A549 (cell line): ENCODE data around the gene TMEM30A. TPM values are rescaled to one million over a fixed set of nuclear protein-coding genes. Genes with fewer than 3 reads are reported as not detected.

Source experiments
- ATAC-seq, 2 experiments: fragments of 200-7000 bp in 1 of 2; fragments of >200 bp in 1 of 2; cut with Nextera tagmentation in 1 of 2; cut with Tn5 transposase in 1 of 2; 3 replicates each; pipeline versions ENCODE4 v1.8.0 to v1.9.1; 2018 to 2020; ENCODE audit warnings: mild to moderate bottlenecking in 1 of 2, moderate library complexity in 1 of 2
- CTCF ChIA-PET: fragments of 300-600 bp; sonication (Branson Sonifier 250); formaldehyde crosslinking; extraction: SDS; loops from one replicate; lab custom pipeline; 2021; ENCODE audit warnings: antibody characterized with exemption, inconsistent platforms; lab: Yijun Ruan, JAX
- POLR2A ChIA-PET: fragments of 350-600 bp; formaldehyde crosslinking; extraction: SDS; loops from one replicate; lab custom pipeline; 2021; ENCODE audit warnings: antibody characterized with exemption, inconsistent platforms; lab: Yijun Ruan, JAX
- DNase-seq, 2 experiments: peaks; one replicate each; pipeline versions ENCODE4 v3.0.0 to v3.0.0-alpha.2; 2011 to 2016; ENCODE audit warnings: low read depth in 1 of 2, low spot score in 1 of 2
- FAIRE-seq: peaks from 2 replicates; lab custom pipeline; 2011; peaks lifted over from hg19 to GRCh38; lab: Jason Lieb, UNC
- H3K27ac ChIP-seq, 2 experiments: fragments of >200 bp; sonication (Bioruptor Twin); formaldehyde crosslinking; 3 replicates each; pipeline ENCODE4 v1.5.1; 2016 to 2017
- H3K4me1 ChIP-seq: fragments of >200 bp; sonication (Bioruptor Twin); formaldehyde crosslinking; 3 replicates; pipeline ENCODE4 v1.6.1; 2016
- H3K4me2 ChIP-seq: fragments of >200 bp; sonication (Bioruptor Twin); formaldehyde crosslinking; 3 replicates; pipeline ENCODE4 v1.6.1; 2016
- H3K4me3 ChIP-seq: fragments of >200 bp; sonication (Bioruptor Twin); formaldehyde crosslinking; 3 replicates; pipeline ENCODE4 v1.5.1; 2016
- H3K9me3 ChIP-seq: fragments of >200 bp; sonication (Bioruptor Twin); formaldehyde crosslinking; 3 replicates; pipeline ENCODE4 v1.6.1; 2016
- CHD2 ChIP-seq: fragments of 150-350 bp; IDR thresholded peaks from 2 replicates; pipeline ENCODE4 v1.6.1; 2014; ENCODE audit warnings: low read length; ENCODE audit not compliant: partially characterized antibody
- CTCF ChIP-seq: fragments of >200 bp; sonication (Bioruptor Twin); formaldehyde crosslinking; IDR thresholded peaks from 3 replicates; pipeline ENCODE4 v1.5.1; 2016
- EHF ChIP-seq: fragments of 250-450 bp; sonication (Bioruptor Pico); IDR thresholded peaks from 2 replicates; pipeline ENCODE4 v1.5.0; 2020; ENCODE audit warnings: mild to moderate bottlenecking
- ELK1 ChIP-seq: fragments of 150-350 bp; IDR thresholded peaks from 2 replicates; pipeline ENCODE4 v1.6.1; 2014; ENCODE audit warnings: low read depth, mild to moderate bottlenecking, low read length
- EP300 ChIP-seq, 2 experiments: fragments of >200 bp; sonication (Bioruptor Twin); formaldehyde crosslinking; IDR thresholded peaks; 2 replicates in 1 of 2; 3 replicates in 1 of 2; pipeline ENCODE4 v1.6.1; 2016 to 2017
- FOSL2 ChIP-seq, 2 experiments: fragments of 450-650 bp in 1 of 2; fragments of >200 bp in 1 of 2; sonication (Bioruptor Twin) in 1 of 2; formaldehyde crosslinking; IDR thresholded peaks; 2 replicates each; pipeline versions ENCODE4 v1.5.0 to v1.6.1; 2016 to 2020; ENCODE audit warnings: mild to moderate bottlenecking in 1 of 2, moderate library complexity in 1 of 2
- GATA3 ChIP-seq: IDR thresholded peaks from 2 replicates; pipeline ENCODE4 v1.6.1; 2012; ENCODE audit warnings: borderline replicate concordance
- HOXA7 ChIP-seq: fragments of 250-450 bp; sonication (Bioruptor Pico); IDR thresholded peaks from 2 replicates; pipeline ENCODE4 v1.5.0; 2020; ENCODE audit warnings: mild to moderate bottlenecking, moderate library complexity
- HOXB13 ChIP-seq: fragments of 250-450 bp; sonication (Bioruptor Pico); IDR thresholded peaks from 2 replicates; pipeline ENCODE4 v1.5.0; 2020; ENCODE audit warnings: low read depth, mild to moderate bottlenecking, moderate library complexity
- HOXB5 ChIP-seq: fragments of 250-450 bp; sonication (Bioruptor Pico); IDR thresholded peaks from 2 replicates; pipeline ENCODE4 v1.5.0; 2020; ENCODE audit warnings: mild to moderate bottlenecking, moderate library complexity
- JUN ChIP-seq, 2 experiments: fragments of >200 bp; sonication (Bioruptor Twin); formaldehyde crosslinking; IDR thresholded peaks; 2 replicates in 1 of 2; 3 replicates in 1 of 2; pipeline ENCODE4 v1.6.1; 2016 to 2017
- JUNB ChIP-seq: fragments of >200 bp; sonication (Bioruptor Twin); formaldehyde crosslinking; IDR thresholded peaks from 2 replicates; pipeline ENCODE4 v1.6.1; 2016
- KDM1A ChIP-seq: fragments of 200-600 bp; sonication (generic); IDR thresholded peaks from 2 replicates; pipeline ENCODE4 v1.6.1; 2016; ENCODE audit warnings: low read depth, mild to moderate bottlenecking
- MYC ChIP-seq: IDR thresholded peaks from 2 replicates; pipeline ENCODE4 v1.6.1; 2012; ENCODE audit warnings: mild to moderate bottlenecking, inconsistent platforms, low read length, improper control_type of control experiment, borderline replicate concordance
- NFE2L2 ChIP-seq: fragments of 150-350 bp; conservative IDR thresholded peaks from 2 replicates; pipeline ENCODE4 v1.6.1; 2014; ENCODE audit warnings: low read length
- NR3C1 ChIP-seq: fragments of >200 bp; sonication (Bioruptor Twin); formaldehyde crosslinking; IDR thresholded peaks from 3 replicates; pipeline ENCODE4 v1.6.1; 2017
- RCOR1 ChIP-seq: fragments of 150-350 bp; IDR thresholded peaks from 2 replicates; pipeline ENCODE4 v1.6.1; 2014; ENCODE audit warnings: antibody characterized with exemption, low read length, low read depth
- RFX5 ChIP-seq: fragments of 450-650 bp; IDR thresholded peaks from 2 replicates; pipeline ENCODE4 v1.7.1; 2014; ENCODE audit warnings: antibody characterized with exemption, mild to moderate bottlenecking, moderate library complexity
- RNF2 ChIP-seq: fragments of 200-600 bp; sonication (generic); IDR thresholded peaks from 2 replicates; pipeline ENCODE4 v1.6.1; 2016; ENCODE audit warnings: low read depth, mild to moderate bottlenecking, antibody characterized with exemption, moderate library complexity, borderline replicate concordance
- SREBF2 ChIP-seq: fragments of 450-650 bp; IDR thresholded peaks from 2 replicates; pipeline ENCODE4 v1.6.1; 2014; ENCODE audit warnings: mild to moderate bottlenecking, moderate library complexity
- TFCP2L1 ChIP-seq: fragments of 250-450 bp; sonication (Bioruptor Pico); IDR thresholded peaks from 2 replicates; pipeline ENCODE4 v1.5.0; 2021; ENCODE audit warnings: mild to moderate bottlenecking
- ZC3H11A ChIP-seq: fragments of 450-650 bp; IDR thresholded peaks from 2 replicates; pipeline ENCODE4 v1.6.1; 2014; ENCODE audit warnings: antibody characterized with exemption, mild to moderate bottlenecking
- ZFP36 ChIP-seq: fragments of 450-650 bp; IDR thresholded peaks from 2 replicates; pipeline ENCODE4 v1.6.1; 2014; ENCODE audit warnings: borderline replicate concordance; ENCODE audit not compliant: partially characterized antibody
- ZNF302 ChIP-seq: fragments of 250-450 bp; sonication (Bioruptor Pico); IDR thresholded peaks from 2 replicates; pipeline ENCODE4 v1.9.0; 2021; ENCODE audit warnings: inconsistent platforms, mild to moderate bottlenecking, moderate library complexity
- WGBS: methylation state at CpG from one replicate; pipeline ENCODE4 v1.1.6; 2017; ENCODE audit errors: missing lambda C conversion rate; 5-methylcytosine and 5-hydroxymethylcytosine counted together
- polyA plus RNA-seq, 4 experiments: library from polyadenylated mRNA; depleted of rRNA in 3 of 4; stranded (reverse); fragments of >200 nt; fragmentation: RNase III in 1 of 4; extraction: RNeasy Plus Mini Kit Qiagen cat#74134 plus additional on column Dnase treatment in 1 of 4; gene quantifications; 2 replicates in 3 of 4; 3 replicates in 1 of 4; pipeline ENCODE4 v1.2.3, GENCODE V29; 2011 to 2017
- TF ChIP-seq, protein P1 (sequence below): fragments of 200-600 bp; sonication (generic); IDR thresholded peaks from 2 replicates; pipeline ENCODE4 v1.6.1; 2016; ENCODE audit warnings: antibody characterized with exemption, mild to moderate bottlenecking, moderate library complexity
- TF ChIP-seq, protein P2 (sequence below): fragments of 250-450 bp; sonication (Bioruptor Pico); IDR thresholded peaks from 2 replicates; pipeline ENCODE4 v1.5.0; 2021; ENCODE audit warnings: mild to moderate bottlenecking, moderate library complexity, borderline replicate concordance
- TF ChIP-seq, protein P3 (sequence below): fragments of 250-450 bp; sonication (Bioruptor Pico); IDR thresholded peaks from 2 replicates; pipeline ENCODE4 v1.5.0; 2020; ENCODE audit warnings: low read depth, mild to moderate bottlenecking, moderate library complexity
- TF ChIP-seq, protein P4 (sequence below): IDR thresholded peaks from 2 replicates; pipeline ENCODE4 v1.6.1; 2012

TMEM30A gene
- polyA plus RNA-seq, 2 of the 4 experiments (the other 2 are of a cell fraction), result 65.1 to 75.5 TPM

- H3K4me1 ChIP-seq, result peaks cover 64% of the 10 kb centered on the region
- TF ChIP-seq KDM1A, result no peak
- TF ChIP-seq ZC3H11A, result no peak
- no peak for TF ChIP-seq EHF (CRISPR knock-in tag)
- no peak for TF ChIP-seq HOXB5 (CRISPR knock-in tag)
- TF ChIP-seq NFE2L2, result no peak
- no peak for TF ChIP-seq ZFP36
- TF ChIP-seq MYC, result no peak
- TF ChIP-seq, protein P1, sequence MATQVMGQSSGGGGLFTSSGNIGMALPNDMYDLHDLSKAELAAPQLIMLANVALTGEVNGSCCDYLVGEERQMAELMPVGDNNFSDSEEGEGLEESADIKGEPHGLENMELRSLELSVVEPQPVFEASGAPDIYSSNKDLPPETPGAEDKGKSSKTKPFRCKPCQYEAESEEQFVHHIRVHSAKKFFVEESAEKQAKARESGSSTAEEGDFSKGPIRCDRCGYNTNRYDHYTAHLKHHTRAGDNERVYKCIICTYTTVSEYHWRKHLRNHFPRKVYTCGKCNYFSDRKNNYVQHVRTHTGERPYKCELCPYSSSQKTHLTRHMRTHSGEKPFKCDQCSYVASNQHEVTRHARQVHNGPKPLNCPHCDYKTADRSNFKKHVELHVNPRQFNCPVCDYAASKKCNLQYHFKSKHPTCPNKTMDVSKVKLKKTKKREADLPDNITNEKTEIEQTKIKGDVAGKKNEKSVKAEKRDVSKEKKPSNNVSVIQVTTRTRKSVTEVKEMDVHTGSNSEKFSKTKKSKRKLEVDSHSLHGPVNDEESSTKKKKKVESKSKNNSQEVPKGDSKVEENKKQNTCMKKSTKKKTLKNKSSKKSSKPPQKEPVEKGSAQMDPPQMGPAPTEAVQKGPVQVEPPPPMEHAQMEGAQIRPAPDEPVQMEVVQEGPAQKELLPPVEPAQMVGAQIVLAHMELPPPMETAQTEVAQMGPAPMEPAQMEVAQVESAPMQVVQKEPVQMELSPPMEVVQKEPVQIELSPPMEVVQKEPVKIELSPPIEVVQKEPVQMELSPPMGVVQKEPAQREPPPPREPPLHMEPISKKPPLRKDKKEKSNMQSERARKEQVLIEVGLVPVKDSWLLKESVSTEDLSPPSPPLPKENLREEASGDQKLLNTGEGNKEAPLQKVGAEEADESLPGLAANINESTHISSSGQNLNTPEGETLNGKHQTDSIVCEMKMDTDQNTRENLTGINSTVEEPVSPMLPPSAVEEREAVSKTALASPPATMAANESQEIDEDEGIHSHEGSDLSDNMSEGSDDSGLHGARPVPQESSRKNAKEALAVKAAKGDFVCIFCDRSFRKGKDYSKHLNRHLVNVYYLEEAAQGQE, result no peak
- TF ChIP-seq, protein P2, sequence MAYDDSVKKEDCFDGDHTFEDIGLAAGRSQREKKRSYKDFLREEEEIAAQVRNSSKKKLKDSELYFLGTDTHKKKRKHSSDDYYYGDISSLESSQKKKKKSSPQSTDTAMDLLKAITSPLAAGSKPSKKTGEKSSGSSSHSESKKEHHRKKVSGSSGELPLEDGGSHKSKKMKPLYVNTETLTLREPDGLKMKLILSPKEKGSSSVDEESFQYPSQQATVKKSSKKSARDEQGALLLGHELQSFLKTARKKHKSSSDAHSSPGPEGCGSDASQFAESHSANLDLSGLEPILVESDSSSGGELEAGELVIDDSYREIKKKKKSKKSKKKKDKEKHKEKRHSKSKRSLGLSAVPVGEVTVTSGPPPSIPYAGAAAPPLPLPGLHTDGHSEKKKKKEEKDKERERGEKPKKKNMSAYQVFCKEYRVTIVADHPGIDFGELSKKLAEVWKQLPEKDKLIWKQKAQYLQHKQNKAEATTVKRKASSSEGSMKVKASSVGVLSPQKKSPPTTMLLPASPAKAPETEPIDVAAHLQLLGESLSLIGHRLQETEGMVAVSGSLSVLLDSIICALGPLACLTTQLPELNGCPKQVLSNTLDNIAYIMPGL (CRISPR knock-in tag), result no peak
- no peak for TF ChIP-seq ZNF302 (CRISPR knock-in tag)
- TF ChIP-seq ELK1, result no peak
- TF ChIP-seq RFX5, result no peak
- TF ChIP-seq FOSL2 (IDR thresholded peaks at IDR 0.05), result no peak
- TF ChIP-seq FOSL2 (CRISPR knock-in tag; IDR thresholded peaks at IDR 0.05), result no peak
- TF ChIP-seq NR3C1, result no peak
- no peak for TF ChIP-seq TFCP2L1 (CRISPR knock-in tag)
- no peak for TF ChIP-seq GATA3
- no peak for TF ChIP-seq JUN (IDR thresholded peaks at IDR 0.05)
- TF ChIP-seq, all 56 proteins: peak for 0
- ATAC-seq (no peak), FAIRE-seq (no peak), DNase-seq (no peak)
- Histone ChIP-seq H3K27ac (peak overlapping the region; percentile 66 to 68), H3K4me3 (peak overlapping the region; percentile 97), H3K9me3 (no peaks in the 10 kb centered on the region), H3K4me2 (peak overlapping the region; percentile 85)
- POLR2A ChIA-PET, result interaction anchor here (0.5 kb wide), 1 partner anchor 106 kb away, joined by 5 read pairs; no protein-coding TSS in a partner anchor
- WGBS, result 6% methylated on average over 4 of the region's 4 CpGs
- CTCF ChIA-PET, result interaction anchor here (1.5 kb wide), 1 partner anchor 13 kb away, joined by 4 read pairs; no protein-coding TSS in a partner anchor
These were observed 4.3 kb downstream of the TMEM30A start for GRCh38 chr6:75280131-75280855.

- peak overlapping the region; percentile 85 for H3K4me2 ChIP-seq
- peak overlapping the region; percentile 66 to 72; a peak in 5 of 6 replicates for H3K27ac ChIP-seq
- ATAC-seq, result no peak
- H3K4me3 ChIP-seq, result no peak overlapping the region
- no peak for DNase-seq
- 59% methylated on average over 2 of the region's 2 CpGs for WGBS
- FAIRE-seq, result no peak
- POLR2A ChIA-PET, result no interaction called here
- H3K4me1 ChIP-seq, result peaks cover 71% of the 10 kb centered on the region
- CTCF ChIA-PET, result interaction anchor here (0.6 to 1.5 kb wide), 3 partner anchors 12 to 420 kb away, joined by 4 read pairs; no protein-coding TSS in a partner anchor
- H3K9me3 ChIP-seq, result no peaks in the 10 kb centered on the region
- TF ChIP-seq FOSL2 (IDR thresholded peaks at IDR 0.05) (no peak), FOSL2 (CRISPR knock-in tag; IDR thresholded peaks at IDR 0.05) (no peak), RCOR1 (no peak), HOXA7 (CRISPR knock-in tag) (no peak), CHD2 (no peak), NFE2L2 (no peak), JUNB (no peak), RNF2 (no peak), SREBF2 (no peak), CTCF (no peak), EP300 (IDR thresholded peaks at IDR 0.05) (no peak), HOXB13 (CRISPR knock-in tag) (no peak)
- TF ChIP-seq, protein P3, sequence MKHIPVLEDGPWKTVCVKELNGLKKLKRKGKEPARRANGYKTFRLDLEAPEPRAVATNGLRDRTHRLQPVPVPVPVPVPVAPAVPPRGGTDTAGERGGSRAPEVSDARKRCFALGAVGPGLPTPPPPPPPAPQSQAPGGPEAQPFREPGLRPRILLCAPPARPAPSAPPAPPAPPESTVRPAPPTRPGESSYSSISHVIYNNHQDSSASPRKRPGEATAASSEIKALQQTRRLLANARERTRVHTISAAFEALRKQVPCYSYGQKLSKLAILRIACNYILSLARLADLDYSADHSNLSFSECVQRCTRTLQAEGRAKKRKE (CRISPR knock-in tag), result no peak
- TF ChIP-seq, protein P4, sequence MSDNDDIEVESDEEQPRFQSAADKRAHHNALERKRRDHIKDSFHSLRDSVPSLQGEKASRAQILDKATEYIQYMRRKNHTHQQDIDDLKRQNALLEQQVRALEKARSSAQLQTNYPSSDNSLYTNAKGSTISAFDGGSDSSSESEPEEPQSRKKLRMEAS, result no peak
These were observed 5.2 kb downstream of the TMEM30A start for GRCh38 chr6:75279418-75279817.
